Neural progenitor cell (in vitro differentiated cells): ENCODE measurements around the gene GNG8.

Experiments used
- CTCF ChIP-seq: fragments of 200-600 bp; sonication (generic); IDR thresholded peaks from 2 replicates; pipeline ENCODE4 v1.5.1; 2017; ENCODE audit warnings: antibody characterized with exemption, mild to moderate bottlenecking
- EZH2 ChIP-seq: fragments of 200-600 bp; sonication (generic); IDR thresholded peaks from 2 replicates; pipeline ENCODE4 v1.6.1; 2017; ENCODE audit warnings: antibody characterized with exemption, mild to moderate bottlenecking, moderate library complexity

- TF ChIP-seq CTCF (no peak), EZH2 (no peak)
Observed at GRCh38 chr19:46630586-46631205, 5.3 kb downstream of the GNG8 start.
